Measurements from ENCODE around the gene MRPL51. TPM values are rescaled to one million over a fixed set of nuclear protein-coding genes. Genes with fewer than 3 reads are reported as not detected.

The MRPL51 gene
- polyA plus RNA-seq, 1 donor from 2014 or later: 117 TPM

- H3F3A ChIP-seq (ENCODE audit: insufficient read depth, low read length, poor library complexity, severe bottlenecking): no peaks in the 10 kb centered on the region
- peak overlapping the region; percentile 58 for H3K27ac ChIP-seq (ENCODE audit: low read length)
- H3K27me3 ChIP-seq (ENCODE audit: insufficient read depth, low read depth, low read length): no peaks in the 10 kb centered on the region
- TF ChIP-seq EZH2 (IDR thresholded peaks at IDR 0.05; ENCODE audit: borderline replicate concordance, insufficient read depth, low read length, poor library complexity, severe bottlenecking): no peak
- TF ChIP-seq SMC3 (conservative IDR thresholded peaks at IDR 0.05; ENCODE audit: poor library complexity): no peak
- no peak for TF ChIP-seq TAF1 (IDR thresholded peaks at IDR 0.05; ENCODE audit: low read depth)
- TF ChIP-seq CTCF (IDR thresholded peaks at IDR 0.05; ENCODE audit: poor library complexity, severe bottlenecking): no peak
- no peak for TF ChIP-seq POLR2AphosphoS5 (IDR thresholded peaks at IDR 0.05)
- TF ChIP-seq EP300 (conservative IDR thresholded peaks at IDR 0.05; ENCODE audit: poor library complexity, severe bottlenecking): no peak
- TF ChIP-seq MXI1 (conservative IDR thresholded peaks at IDR 0.05; ENCODE audit: poor library complexity, severe bottlenecking): no peak
- TF ChIP-seq, protein P1, sequence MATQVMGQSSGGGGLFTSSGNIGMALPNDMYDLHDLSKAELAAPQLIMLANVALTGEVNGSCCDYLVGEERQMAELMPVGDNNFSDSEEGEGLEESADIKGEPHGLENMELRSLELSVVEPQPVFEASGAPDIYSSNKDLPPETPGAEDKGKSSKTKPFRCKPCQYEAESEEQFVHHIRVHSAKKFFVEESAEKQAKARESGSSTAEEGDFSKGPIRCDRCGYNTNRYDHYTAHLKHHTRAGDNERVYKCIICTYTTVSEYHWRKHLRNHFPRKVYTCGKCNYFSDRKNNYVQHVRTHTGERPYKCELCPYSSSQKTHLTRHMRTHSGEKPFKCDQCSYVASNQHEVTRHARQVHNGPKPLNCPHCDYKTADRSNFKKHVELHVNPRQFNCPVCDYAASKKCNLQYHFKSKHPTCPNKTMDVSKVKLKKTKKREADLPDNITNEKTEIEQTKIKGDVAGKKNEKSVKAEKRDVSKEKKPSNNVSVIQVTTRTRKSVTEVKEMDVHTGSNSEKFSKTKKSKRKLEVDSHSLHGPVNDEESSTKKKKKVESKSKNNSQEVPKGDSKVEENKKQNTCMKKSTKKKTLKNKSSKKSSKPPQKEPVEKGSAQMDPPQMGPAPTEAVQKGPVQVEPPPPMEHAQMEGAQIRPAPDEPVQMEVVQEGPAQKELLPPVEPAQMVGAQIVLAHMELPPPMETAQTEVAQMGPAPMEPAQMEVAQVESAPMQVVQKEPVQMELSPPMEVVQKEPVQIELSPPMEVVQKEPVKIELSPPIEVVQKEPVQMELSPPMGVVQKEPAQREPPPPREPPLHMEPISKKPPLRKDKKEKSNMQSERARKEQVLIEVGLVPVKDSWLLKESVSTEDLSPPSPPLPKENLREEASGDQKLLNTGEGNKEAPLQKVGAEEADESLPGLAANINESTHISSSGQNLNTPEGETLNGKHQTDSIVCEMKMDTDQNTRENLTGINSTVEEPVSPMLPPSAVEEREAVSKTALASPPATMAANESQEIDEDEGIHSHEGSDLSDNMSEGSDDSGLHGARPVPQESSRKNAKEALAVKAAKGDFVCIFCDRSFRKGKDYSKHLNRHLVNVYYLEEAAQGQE (IDR thresholded peaks at IDR 0.05; ENCODE audit: borderline replicate concordance): no peak
- TF ChIP-seq RAD21 (conservative IDR thresholded peaks at IDR 0.05): no peak
- no peaks in the 10 kb centered on the region for H3K9me3 ChIP-seq (ENCODE audit: low read length)
- H4K20me1 ChIP-seq (ENCODE audit: insufficient read depth): no peaks in the 10 kb centered on the region
- no peaks in the 10 kb centered on the region for H3K9me2 ChIP-seq (ENCODE audit: insufficient read depth, low read length)
- H3K4me3 ChIP-seq (ENCODE audit: low read length): no peak overlapping the region
- H3K79me2 ChIP-seq (replicated peaks; ENCODE audit: insufficient read depth, low read length): no peaks in the 10 kb centered on the region
- H3K9ac ChIP-seq (ENCODE audit: low read length): peak overlapping the region; percentile 70
- no peak overlapping the region for H3K4me2 ChIP-seq (ENCODE audit: low read length)
- H2AFZ ChIP-seq (ENCODE audit: low read depth, low read length): peak overlapping the region; percentile 83
- H3K36me3 ChIP-seq (ENCODE audit: insufficient read depth, low read length): no peaks in the 10 kb centered on the region
Measured at GRCh38 chr12:6452245-6452943, 40.7 kb downstream of the MRPL51 start.

GRCh38 chr12:6451348-6452244 lies 41.5 kb downstream of the MRPL51 start, which contains the start of gene TAPBPL:
Gene TAPBPL (plus strand): TSS chr12:6452042. CDS start chr12:6452249, 207 bp downstream.
- Histone ChIP-seq H3K9me3 (ENCODE audit: low read length) (no peaks in the 10 kb centered on the region), H2AFZ (ENCODE audit: low read depth, low read length) (peak within 1 kb of the TSS; percentile 83), H3F3A (ENCODE audit: insufficient read depth, low read length, poor library complexity, severe bottlenecking) (no peaks in the 10 kb centered on the region), H3K4me2 (ENCODE audit: low read length) (peak within 1 kb of the TSS; percentile 34), H3K9ac (ENCODE audit: low read length) (peak within 1 kb of the TSS; percentile 70), H3K27me3 (ENCODE audit: insufficient read depth, low read depth, low read length) (no peaks in the 10 kb centered on the region), H3K79me2 (replicated peaks; ENCODE audit: insufficient read depth, low read length) (no peaks in the 10 kb centered on the region), H3K9me2 (ENCODE audit: insufficient read depth, low read length) (no peaks in the 10 kb centered on the region), H3K27ac (ENCODE audit: low read length) (peak within 1 kb of the TSS; percentile 58), H4K20me1 (ENCODE audit: insufficient read depth) (no peaks in the 10 kb centered on the region), H3K36me3 (ENCODE audit: insufficient read depth, low read length) (no peaks in the 10 kb centered on the region), H3K4me3 (ENCODE audit: low read length) (peak within 1 kb of the TSS; percentile 55)
- TF ChIP-seq SMC3 (conservative IDR thresholded peaks at IDR 0.05; ENCODE audit: poor library complexity): no peak
- TF ChIP-seq EP300 (conservative IDR thresholded peaks at IDR 0.05; ENCODE audit: poor library complexity, severe bottlenecking): peak; percentile 24
- TF ChIP-seq CTCF (IDR thresholded peaks at IDR 0.05; ENCODE audit: poor library complexity, severe bottlenecking): no peak
- no peak for TF ChIP-seq RAD21 (conservative IDR thresholded peaks at IDR 0.05)
- peak; percentile 46 for TF ChIP-seq TAF1 (IDR thresholded peaks at IDR 0.05; ENCODE audit: low read depth)
- TF ChIP-seq, protein P1 (IDR thresholded peaks at IDR 0.05; ENCODE audit: borderline replicate concordance): peak; percentile 37
- no peak for TF ChIP-seq MXI1 (conservative IDR thresholded peaks at IDR 0.05; ENCODE audit: poor library complexity, severe bottlenecking)
- TF ChIP-seq EZH2 (IDR thresholded peaks at IDR 0.05; ENCODE audit: borderline replicate concordance, insufficient read depth, low read length, poor library complexity, severe bottlenecking): no peak
- peak; percentile 50 for TF ChIP-seq POLR2AphosphoS5 (IDR thresholded peaks at IDR 0.05)

Measured in neural cell (in vitro differentiated cells).